HG03108 (cell line): ENCODE results near the gene AHCYL2.

ENCODE experiments used
- ATAC-seq: cut with Tn5 transposase; IDR thresholded peaks from one replicate; pipeline ENCODE4 v1.9.1; 2021; ENCODE audit warnings: moderate library complexity; ENCODE audit not compliant: unreplicated experiment

The AHCYL2 gene

DNA sequence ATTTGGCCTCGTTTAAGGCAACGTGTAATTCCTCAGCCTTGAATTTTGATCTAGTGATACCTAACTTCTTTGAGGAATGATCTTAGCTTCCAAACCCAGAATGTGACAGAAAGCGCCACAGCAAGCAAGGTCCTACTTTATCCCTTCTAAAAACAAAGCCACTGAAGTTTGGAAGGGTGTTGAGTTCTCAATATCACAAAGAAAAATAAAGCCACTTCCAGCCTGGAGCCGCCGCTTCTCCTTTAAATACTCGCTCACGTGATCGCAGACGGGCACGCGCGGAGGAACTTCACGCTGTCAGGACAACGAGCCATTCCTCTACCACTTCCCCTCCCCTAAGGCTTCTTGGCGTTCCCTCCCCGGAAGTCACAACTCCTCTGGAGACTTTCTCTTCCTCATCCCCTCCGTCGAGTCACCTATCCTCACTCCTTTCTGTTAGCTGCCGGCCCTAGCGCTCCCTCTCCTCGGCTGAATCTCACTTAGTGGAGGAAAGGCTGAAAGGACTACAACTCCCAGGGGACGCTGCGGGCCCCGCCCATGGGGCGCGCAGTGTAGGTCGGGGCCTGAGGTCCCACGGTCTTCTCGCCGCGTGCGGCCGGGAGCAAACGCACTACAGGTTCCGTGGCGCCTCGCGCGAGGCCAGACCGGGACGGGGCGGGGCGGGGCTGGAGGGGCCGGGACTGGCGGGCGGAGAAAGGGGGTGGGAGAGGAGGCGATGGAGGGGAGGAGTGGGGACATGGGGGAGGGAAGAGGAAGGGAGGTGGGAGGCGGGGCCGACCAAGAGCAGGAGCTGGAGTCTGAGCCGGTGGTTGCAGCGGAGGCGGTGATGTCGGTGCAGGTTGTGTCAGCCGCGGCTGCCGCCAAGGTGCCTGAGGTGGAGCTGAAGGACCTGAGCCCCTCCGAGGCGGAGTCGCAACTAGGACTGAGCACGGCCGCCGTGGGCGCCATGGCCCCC lies at the start of gene AHCYL2:
AHCYL2 (plus strand) TSS at position 780 of the 955 bp plus-strand sequence.
- ATAC-seq = peak; percentile 90

DNA sequence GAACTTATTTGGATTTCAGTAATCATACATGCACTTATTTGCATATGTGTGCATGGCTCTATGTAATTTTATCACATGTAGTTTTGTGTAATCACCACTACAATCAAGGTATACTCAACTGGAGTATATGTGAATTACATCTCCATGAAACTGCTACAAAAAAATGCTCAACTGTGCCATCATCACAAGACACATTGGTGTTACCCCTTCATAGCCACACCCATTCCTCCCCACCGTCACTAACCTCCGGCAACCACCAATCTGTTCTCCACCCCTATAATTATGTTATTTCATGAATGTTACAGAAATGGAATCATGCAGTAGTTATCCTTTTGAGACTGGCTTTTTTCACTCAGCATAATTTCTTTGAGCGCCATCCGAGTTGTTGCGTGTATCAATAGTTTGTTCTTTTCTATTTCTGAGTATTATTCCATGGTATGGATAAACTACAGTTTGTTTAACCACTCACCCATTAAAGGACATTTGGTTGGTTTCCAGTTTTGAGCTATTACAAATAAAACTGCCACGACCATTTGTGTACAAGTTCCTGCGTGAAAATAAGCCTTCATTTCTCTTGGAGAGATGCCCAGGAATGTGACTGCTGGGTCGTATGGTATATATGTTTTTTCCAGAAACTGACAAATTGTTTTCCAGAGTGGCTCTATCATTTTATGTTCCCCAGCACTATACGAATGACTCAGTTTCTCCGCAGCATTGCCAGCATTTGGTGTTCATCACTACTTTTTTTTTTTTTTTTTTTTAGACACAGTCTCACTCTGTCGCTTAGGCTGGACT lies 47.7 kb upstream of the AHCYL2 start:
- no peak for ATAC-seq

DNA sequence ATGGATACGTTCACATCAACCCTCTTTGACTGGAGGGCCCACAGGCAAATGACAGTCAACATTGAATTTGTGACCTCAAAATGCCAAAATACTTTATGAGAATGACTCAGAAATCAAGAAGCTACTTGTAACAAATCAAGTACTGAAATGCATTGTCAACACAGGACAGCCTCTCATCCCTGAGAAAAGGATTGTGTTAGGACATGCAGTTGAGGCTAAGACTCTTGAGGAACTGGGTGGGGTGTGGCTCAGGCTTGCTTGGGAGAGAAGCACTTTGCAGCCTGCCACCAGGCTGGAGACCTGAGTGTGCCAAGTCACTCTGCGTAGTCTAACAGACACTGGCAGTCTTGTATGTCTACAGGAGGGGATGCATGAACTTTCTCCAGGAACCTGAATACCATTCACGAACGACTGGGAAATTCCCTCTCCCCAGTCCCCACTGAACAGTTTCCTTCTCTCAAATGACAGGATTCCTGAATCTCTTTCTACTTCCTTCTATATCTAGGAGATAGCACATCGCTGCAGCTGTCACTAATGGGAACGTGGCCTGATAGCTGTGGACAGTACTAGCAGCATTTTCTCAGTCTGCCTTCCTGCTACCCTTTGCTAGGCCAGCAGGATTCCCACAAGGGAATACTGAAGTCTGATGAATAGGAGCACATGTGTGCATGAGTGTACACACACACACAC lies 39.7 kb upstream of the AHCYL2 start:
- ATAC-seq = no peak

DNA sequence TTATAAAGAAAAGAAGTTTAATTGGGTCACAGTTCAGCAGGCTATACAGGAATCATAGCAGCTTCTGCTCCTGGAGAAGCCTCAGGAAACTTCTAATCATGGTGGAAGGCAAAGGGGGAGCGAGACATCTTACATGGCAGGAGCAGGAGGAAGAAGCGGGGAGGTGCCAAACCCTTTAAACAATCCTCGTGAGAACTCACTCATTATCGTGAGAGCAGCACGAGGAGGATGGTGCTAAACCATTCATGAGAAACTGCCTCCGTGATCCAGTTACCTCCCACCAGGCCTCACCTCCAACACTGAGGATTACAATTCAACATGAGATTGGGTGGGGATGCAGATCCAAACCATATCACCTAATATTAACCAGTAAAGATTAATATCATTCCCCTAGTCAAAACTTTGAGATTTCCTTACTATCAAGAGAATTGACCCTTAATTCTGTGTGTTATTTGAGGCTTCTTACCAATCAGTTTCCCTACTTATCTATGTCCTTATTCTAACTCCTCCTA lies 38.0 kb upstream of the AHCYL2 start:
- no peak for ATAC-seq

DNA sequence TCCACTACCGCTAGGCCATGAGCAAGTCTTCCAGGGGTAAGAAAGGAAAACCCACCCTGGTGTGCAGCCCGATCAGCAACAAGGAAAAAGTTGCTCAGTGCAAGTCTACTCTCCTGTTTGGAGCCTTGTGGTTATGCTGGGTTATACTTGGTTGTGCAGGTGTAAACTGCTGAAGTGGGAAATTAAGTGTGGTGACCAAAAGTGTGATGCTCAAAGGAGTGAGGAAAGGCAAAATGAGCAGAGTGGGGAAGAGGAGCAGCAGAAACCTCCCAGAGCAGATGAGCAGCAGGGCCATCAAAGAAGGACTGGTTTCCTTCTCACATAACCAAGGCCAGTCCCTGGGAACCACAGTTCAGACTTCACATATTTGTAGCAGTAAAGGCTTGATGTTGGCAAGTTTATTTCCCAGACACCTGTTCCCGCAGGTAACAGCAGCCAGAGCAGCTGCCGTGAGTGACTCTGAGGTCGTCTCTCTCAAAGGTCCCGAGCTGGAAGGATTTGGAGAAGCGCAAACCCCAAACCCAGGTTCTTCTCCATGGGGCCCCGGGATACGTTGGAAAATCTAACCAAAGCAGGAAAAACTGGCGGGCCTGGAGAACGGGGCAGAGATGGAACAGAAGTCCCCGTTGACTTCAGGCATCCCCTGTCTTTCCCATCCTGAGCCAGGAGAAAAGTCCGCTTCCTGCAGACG lies 37.0 kb upstream of the AHCYL2 start:
- no peak for ATAC-seq

DNA sequence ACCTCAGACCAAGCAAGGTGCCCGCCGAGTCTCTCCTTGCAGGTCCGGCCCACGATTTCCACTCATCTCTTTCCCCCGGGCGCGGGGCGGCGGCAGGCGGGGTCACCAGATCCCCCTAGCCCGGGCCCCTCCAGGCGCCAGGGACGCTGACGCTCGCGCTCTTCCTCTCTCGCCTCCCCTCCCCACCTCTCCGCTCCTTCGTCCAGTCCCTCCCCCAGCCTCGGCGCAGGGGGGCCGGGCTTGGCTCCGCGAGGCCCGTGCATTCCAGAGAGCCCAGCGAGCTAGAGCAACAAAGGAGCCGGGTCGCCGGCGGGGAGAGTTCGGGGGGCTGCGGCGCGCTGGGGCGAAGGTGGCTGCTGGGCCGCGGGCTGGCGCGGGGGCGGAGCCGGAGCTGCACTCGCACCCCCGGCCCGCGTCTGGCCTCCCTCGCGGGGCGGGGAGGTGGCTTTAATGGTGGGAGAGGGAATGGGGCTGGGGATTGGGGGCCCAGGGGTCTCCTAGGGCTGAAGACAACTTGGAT lies 36.4 kb upstream of the AHCYL2 start, which contains the start of gene SMO:
SMO (plus strand) TSS at position 262 of the 520 bp plus-strand sequence. CDS start 519 bp downstream, outside the sequence.
- ATAC-seq = no peak

DNA sequence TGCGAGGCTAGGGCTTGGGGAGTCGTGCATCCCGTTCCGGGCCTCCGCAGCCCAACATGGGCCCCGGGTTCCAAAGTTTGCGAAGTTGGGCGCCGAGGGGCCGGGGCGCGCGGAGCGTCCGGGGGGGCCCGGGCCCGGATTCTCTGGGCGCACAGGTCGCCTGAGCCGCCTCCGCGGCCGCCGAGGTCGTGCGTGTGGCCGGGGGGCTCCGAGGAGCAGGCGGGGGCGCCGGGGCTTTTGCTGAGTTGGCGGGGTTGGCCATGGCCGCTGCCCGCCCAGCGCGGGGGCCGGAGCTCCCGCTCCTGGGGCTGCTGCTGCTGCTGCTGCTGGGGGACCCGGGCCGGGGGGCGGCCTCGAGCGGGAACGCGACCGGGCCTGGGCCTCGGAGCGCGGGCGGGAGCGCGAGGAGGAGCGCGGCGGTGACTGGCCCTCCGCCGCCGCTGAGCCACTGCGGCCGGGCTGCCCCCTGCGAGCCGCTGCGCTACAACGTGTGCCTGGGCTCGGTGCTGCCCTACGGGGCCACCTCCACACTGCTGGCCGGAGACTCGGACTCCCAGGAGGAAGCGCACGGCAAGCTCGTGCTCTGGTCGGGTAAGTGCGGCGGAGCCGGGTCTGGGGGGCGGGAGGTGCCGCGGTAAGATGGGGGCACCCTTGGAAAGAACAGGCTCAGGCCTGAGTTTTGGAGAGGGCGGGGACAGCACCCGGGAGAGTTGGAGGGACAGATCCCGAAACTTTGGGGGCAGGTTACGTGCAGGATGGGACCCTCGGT lies 35.8 kb upstream of the AHCYL2 start:
- no peak for ATAC-seq

DNA sequence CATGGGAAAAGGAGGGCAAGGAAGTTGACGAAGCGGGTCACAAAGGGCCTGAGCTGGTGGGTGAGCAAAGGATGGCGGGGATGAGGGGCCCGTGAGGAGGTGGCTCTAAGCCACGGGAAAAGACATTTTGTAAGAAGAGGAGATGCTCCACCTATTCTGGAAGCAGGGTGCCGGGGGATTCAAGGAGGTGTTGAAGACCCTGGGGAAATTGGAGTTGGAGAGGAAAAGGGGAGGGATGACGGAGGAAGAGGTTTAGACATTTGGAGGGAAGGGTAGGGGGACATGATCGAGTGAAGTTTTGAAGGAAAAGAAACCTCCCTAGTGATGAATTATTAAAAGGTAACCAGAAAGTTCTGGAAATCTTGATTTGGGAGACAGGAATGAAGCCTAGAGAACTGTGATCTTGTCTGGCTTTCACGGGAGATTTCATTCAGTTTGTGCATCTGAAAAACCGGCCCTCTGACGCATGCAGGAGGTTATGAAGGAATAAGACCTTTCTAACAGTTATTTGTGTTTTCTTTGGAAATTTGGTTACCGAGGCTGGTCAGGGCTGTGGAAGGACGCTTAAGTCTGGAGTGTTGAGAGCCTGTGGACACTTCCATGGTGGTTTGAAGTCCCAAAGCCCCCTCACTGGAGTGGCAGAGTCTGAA lies 35.0 kb upstream of the AHCYL2 start:
- ATAC-seq = no peak

DNA sequence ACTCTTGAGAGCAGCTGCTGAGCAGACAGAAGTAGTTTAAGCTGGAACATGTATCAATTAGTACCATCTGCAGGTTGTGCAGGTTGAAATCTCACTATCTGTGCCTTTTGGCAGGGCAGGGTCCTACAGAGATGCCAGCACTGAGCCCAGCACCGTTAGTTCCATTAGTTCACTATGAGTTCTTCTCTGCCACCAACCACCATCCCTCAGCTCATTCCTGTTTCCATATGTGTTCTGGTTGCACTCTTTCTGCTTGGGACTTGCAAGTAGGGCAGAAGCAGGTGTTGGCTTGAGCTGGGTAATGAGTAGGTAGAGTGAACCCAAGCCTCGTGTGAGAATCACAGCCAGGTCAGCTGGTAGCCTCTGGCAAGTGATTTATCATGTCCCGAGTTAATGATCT lies 33.6 kb upstream of the AHCYL2 start:
- no peak for ATAC-seq

DNA sequence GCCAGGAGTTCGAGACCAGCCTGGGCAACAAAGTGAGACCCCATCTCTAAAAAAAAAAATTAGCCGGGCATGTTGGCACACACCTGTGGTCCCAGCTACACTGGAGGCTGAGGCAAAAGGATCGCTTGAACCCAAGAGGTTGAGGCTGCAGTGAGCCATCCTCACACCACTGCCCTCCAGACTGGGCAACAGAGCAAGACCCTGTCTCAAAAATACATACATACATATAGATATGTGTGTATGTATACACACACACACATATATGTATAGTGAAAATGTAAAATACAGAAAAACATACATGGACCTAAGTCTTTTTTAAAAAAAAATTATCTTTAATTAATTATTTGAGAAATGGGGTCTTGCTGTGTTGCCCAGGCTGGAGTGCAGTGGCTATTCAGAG lies 30.9 kb upstream of the AHCYL2 start:
- ATAC-seq = no peak

DNA sequence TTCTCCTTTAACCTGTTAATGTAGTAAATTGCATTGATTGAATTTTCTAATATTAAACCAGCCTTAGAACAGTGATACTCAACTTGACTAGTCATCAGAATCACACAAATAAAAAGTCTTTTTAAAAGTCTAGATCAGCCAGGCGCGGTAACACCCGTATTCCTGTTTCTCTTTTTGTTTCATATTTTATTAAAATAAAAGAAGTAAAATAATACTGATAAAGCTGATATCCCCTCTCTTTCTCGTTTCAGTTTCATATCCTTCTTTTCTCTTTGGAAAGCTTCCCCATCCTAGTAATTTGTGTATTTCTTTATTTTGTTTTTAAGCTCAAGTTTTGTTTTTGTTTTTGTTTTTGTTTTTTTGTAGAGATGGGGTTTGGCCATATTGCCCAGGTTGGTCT lies 27.1 kb upstream of the AHCYL2 start:
- no peak for ATAC-seq

DNA sequence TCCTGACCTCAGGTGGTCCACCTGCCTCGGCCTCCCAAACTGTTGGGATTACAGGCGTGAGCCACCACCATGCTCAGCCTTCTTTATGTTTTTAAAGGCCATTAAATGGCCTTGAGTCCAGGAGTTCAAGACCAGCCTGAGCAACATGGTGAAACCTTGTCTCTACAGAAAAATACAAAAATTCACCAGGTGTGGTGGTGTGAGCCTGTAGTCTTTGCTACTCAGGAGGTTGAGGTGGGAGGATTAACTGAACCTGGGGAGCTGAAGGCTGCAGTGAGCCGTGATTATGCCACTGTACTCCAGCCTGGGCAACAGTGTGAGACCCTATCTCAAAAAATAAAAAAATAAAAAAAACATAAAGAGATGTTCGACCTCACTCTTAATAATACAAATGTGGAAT lies 25.4 kb upstream of the AHCYL2 start:
- no peak for ATAC-seq

DNA sequence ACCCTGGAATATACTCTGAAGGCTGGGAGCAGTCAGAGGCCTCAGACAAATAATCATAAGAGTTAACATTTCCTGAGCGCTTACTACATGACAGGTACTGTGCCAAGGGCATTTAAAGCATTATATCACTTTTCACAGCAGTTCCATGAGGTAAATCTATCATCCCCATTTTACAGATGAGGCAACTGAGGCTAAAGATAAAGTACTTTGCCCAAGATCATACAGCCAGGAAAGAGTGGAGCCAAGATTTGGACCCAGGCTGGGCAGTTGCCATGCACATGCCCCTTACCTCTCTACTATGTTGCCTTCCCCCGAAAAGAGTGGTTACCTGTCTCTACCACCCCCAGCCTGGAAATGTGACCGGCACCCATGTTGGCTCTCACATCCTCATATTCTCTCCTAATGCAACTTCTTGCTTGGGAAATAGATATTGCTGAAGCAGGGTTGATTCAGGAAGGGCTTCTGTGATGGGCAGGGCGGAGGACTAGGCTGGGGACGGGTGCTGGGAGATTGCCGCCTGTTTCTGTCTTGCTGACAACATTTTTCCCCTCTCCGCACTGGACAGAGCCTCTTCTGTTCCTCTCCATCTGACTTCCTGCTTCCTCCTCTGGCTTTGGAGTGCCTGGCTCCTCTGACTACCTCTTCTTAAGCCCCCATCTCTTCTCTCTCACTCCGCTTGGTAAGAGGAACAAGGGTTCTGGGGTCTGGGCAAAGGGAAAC lies 22.6 kb upstream of the AHCYL2 start:
- no peak for ATAC-seq

DNA sequence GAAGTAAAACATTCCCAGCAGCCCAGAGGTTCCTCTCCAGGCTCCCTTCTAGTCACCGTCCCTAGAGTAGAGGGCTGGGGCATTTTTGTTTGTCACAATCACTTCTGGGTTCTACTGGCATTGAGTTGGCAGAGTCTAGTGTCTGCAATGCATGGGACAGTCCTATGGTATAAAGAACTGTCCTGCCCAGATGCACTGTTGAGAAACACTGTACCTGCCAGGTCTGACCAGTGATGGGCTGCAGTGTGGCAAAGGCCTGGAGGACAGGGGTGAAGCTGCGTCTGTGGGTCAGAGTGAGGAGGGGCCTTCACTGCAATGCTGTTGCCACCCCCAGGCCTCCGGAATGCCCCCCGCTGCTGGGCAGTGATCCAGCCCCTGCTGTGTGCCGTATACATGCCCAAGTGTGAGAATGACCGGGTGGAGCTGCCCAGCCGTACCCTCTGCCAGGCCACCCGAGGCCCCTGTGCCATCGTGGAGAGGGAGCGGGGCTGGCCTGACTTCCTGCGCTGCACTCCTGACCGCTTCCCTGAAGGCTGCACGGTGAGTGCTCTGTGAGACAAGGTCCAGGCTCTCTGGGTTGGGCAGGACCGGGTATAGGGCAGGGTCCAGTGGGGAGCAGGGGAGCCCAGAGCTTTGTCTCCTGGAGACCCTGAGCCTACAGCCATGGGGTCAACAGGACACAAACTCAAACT lies 21.6 kb upstream of the AHCYL2 start:
- no peak for ATAC-seq

DNA sequence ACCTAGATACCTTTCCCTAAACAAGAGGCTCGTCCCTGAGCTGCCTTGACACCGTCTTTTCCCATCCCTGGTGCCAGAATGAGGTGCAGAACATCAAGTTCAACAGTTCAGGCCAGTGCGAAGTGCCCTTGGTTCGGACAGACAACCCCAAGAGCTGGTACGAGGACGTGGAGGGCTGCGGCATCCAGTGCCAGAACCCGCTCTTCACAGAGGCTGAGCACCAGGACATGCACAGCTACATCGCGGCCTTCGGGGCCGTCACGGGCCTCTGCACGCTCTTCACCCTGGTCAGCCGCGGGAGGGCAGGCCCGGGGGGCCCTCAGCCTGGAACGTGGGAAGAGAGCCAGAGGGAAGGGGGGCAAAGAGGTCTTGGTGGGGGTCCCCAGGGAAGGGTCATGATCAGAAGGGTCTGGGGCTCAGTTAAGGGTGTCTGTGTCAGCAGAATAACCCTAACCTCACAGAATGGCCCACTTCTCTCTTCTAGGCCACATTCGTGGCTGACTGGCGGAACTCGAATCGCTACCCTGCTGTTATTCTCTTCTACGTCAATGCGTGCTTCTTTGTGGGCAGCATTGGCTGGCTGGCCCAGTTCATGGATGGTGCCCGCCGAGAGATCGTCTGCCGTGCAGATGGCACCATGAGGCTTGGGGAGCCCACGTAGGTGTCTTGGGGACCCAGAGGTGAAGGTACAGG lies 19.6 kb upstream of the AHCYL2 start:
- no peak for ATAC-seq

DNA sequence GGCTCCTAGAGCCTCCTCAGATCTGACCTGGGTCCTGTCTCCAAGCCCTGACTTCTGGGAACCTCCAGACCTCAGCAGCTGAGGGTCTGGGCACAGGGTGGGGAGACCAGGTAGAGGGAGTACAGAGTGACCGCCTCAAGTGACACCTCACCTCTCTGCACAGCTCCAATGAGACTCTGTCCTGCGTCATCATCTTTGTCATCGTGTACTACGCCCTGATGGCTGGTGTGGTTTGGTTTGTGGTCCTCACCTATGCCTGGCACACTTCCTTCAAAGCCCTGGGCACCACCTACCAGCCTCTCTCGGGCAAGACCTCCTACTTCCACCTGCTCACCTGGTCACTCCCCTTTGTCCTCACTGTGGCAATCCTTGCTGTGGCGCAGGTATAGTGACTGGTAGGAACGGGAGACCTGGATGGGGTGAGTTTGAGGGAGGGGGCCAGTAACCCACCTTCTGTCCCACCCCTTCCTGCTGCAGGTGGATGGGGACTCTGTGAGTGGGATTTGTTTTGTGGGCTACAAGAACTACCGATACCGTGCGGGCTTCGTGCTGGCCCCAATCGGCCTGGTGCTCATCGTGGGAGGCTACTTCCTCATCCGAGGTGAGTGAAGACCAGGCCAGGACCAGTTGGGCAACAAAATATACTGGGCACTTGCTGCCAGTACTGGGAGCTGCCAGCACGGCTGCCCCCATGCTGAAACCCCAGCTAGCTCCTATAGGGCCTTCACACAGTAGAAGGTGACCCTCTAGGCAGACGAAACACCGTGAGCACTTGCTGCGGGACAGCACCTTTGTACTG lies 18.6 kb upstream of the AHCYL2 start:
- no peak for ATAC-seq
